OCI-LY3 (cell line): ENCODE measurements around the gene ABCC6.
"Not testable (repeated sequence)": the region's sequence is repeated elsewhere in the genome, so short reads cannot be mapped to it uniquely, and the experiment has no call there.

Source experiments
- H2AFZ ChIP-seq: fragments of 200-600, 300-600 bp; shearing (Covaris generic); 2 replicates; pipeline ENCODE4 v1.6.0; 2014; ENCODE audit warnings: antibody characterized with exemption, low read depth, low read length
- H3K27ac ChIP-seq: fragments of 200-600, 300-600 bp; sonication (generic); 2 replicates; pipeline ENCODE4 v1.5.1; 2014; ENCODE audit warnings: mild to moderate bottlenecking, low read length, moderate library complexity, mixed read lengths
- H3K27me3 ChIP-seq: fragments of 200-600, 300-600 bp; sonication (generic); 2 replicates; pipeline ENCODE4 v1.6.1; 2014; ENCODE audit warnings: low read depth, low read length, mixed read lengths
- H3K36me3 ChIP-seq: fragments of 200-600, 300-600 bp; sonication (generic); replicated peaks from 2 replicates; pipeline ENCODE3; 2014; ENCODE audit warnings: low read depth, low read length, mixed read lengths
- H3K4me1 ChIP-seq: fragments of 300-600, 200-600 bp; sonication (generic); 2 replicates; pipeline ENCODE4 v1.6.1; 2014; ENCODE audit warnings: low read length, mixed read lengths
- H3K4me2 ChIP-seq: fragments of 200-600, 300-600 bp; sonication (generic); 2 replicates; pipeline ENCODE4 v1.6.1; 2014; ENCODE audit warnings: low read length, mixed read lengths
- H3K4me3 ChIP-seq: fragments of 300-600, 200-600 bp; sonication (generic); 2 replicates; pipeline ENCODE4 v1.5.1; 2014; ENCODE audit warnings: antibody characterized with exemption, mild to moderate bottlenecking, low read length, moderate library complexity
- H3K79me2 ChIP-seq: fragments of 300-600, 200-600 bp; shearing (Covaris generic); 2 replicates; pipeline ENCODE4 v1.6.1; 2014; ENCODE audit warnings: mild to moderate bottlenecking, low read length, mixed read lengths
- H3K9ac ChIP-seq: fragments of 300-600, 200-600 bp; shearing (Covaris generic); 2 replicates; pipeline ENCODE4 v1.6.0; 2014; ENCODE audit warnings: mild to moderate bottlenecking, low read length, moderate library complexity
- H3K9me3 ChIP-seq: fragments of 200-600, 300-600 bp; shearing (Covaris generic); 2 replicates; pipeline ENCODE4 v1.6.1; 2014; ENCODE audit warnings: low read length, mixed read lengths; ENCODE audit not compliant: insufficient read depth
- H4K20me1 ChIP-seq: fragments of 200-600, 300-600 bp; sonication (generic); 2 replicates; pipeline ENCODE4 v1.6.1; 2016; ENCODE audit warnings: low read length, mixed read lengths; ENCODE audit not compliant: insufficient read depth
- CTCF ChIP-seq: fragments of 200-600, 300-600 bp; sonication (generic); IDR thresholded peaks from 2 replicates; pipeline ENCODE4 v1.5.1; 2014; ENCODE audit warnings: antibody characterized with exemption, low read length, low read depth
- EZH2phosphoT487 ChIP-seq: fragments of 200-600 bp; shearing (Covaris generic); IDR thresholded peaks from 2 replicates; pipeline ENCODE4 v1.6.1; 2018; ENCODE audit warnings: antibody characterized with exemption, mixed run types, low read depth

The ABCC6 gene

DNA sequence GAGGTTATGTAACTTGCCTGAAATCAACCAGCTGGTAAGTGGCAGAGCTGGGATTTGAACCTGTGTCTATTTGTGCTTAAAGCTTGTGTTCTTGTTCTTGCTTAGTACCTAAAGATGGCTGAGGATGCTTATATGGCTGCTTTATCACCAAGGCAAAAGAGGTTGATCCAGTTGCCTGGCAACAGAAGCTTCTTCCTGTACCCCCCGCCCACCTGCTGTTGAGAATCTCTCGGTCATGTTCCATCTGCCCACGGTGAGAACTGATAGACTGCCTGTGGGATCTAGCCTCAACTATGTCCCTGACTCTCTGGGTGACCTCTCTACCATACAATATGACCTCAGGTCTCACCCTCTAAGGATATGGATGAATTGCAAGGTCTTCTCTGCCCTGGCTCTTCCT, 60.7 kb downstream of the ABCC6 start:
- H3K79me2 ChIP-seq = no peaks in the 10 kb centered on the region
- no peak overlapping the region for H3K4me3 ChIP-seq
- H3K4me2 ChIP-seq = no peak overlapping the region
- H3K9ac ChIP-seq = no peak overlapping the region
- H3K36me3 ChIP-seq = no peaks in the 10 kb centered on the region
- no peaks in the 10 kb centered on the region for H3K27me3 ChIP-seq
- H3K4me1 ChIP-seq = no peaks in the 10 kb centered on the region
- H3K9me3 ChIP-seq = no peaks in the 10 kb centered on the region
- TF ChIP-seq CTCF (no peak), EZH2phosphoT487 (no peak)
- no peak overlapping the region for H3K27ac ChIP-seq
- no peaks in the 10 kb centered on the region for H4K20me1 ChIP-seq
- H2AFZ ChIP-seq = no peak overlapping the region

DNA sequence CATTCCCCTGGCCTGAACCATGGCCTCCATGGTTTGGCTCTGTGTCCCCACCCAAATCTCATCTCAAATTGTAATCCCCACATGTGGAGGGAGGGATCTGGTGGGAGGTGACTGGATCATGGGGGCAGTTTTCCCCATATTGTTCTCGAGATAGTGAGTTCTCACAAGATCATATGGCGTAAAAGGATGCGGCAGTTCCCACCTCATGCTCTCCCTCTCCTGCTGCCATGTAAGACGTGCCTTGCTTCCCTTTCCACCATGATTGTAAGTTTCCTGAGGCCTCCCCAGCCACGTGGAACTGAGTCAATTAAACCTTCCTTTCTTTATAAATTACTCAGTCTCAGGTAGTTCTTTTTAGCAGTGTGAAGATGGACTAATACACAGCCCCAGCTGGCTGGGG, 61.5 kb downstream of the ABCC6 start:
- not testable (repeated sequence) for H3K4me2 ChIP-seq, H3K36me3 ChIP-seq, H3K9ac ChIP-seq, H3K9me3 ChIP-seq, H2AFZ ChIP-seq, H4K20me1 ChIP-seq, H3K27me3 ChIP-seq, H3K27ac ChIP-seq, H3K79me2 ChIP-seq, H3K4me1 ChIP-seq, H3K4me3 ChIP-seq

- no peak overlapping the region for H3K4me2 ChIP-seq
- H3K27me3 ChIP-seq = no peaks in the 10 kb centered on the region
- no peak overlapping the region for H3K9ac ChIP-seq
- no peak overlapping the region for H2AFZ ChIP-seq
- H3K36me3 ChIP-seq = no peaks in the 10 kb centered on the region
- TF ChIP-seq EZH2phosphoT487 = no peak
- TF ChIP-seq CTCF = no peak
- no peak overlapping the region for H3K27ac ChIP-seq
- H3K4me1 ChIP-seq = no peaks in the 10 kb centered on the region
- no peaks in the 10 kb centered on the region for H4K20me1 ChIP-seq
- no peaks in the 10 kb centered on the region for H3K9me3 ChIP-seq
- H3K79me2 ChIP-seq = no peaks in the 10 kb centered on the region
- H3K4me3 ChIP-seq = no peak overlapping the region
Measured at GRCh38 chr16:16161319-16161718, 62.0 kb downstream of the ABCC6 start.

GRCh38 chr16:16159662-16160061, 63.6 kb downstream of the ABCC6 start:
- Histone ChIP-seq H3K36me3 (no peaks in the 10 kb centered on the region), H2AFZ (no peak overlapping the region), H3K4me1 (no peaks in the 10 kb centered on the region), H3K4me2 (no peak overlapping the region), H3K9ac (no peak overlapping the region), H4K20me1 (no peaks in the 10 kb centered on the region), H3K4me3 (no peak overlapping the region), H3K79me2 (no peaks in the 10 kb centered on the region), H3K27ac (no peak overlapping the region), H3K27me3 (no peaks in the 10 kb centered on the region), H3K9me3 (no peaks in the 10 kb centered on the region)
- no peak for TF ChIP-seq EZH2phosphoT487
- TF ChIP-seq CTCF = no peak

DNA sequence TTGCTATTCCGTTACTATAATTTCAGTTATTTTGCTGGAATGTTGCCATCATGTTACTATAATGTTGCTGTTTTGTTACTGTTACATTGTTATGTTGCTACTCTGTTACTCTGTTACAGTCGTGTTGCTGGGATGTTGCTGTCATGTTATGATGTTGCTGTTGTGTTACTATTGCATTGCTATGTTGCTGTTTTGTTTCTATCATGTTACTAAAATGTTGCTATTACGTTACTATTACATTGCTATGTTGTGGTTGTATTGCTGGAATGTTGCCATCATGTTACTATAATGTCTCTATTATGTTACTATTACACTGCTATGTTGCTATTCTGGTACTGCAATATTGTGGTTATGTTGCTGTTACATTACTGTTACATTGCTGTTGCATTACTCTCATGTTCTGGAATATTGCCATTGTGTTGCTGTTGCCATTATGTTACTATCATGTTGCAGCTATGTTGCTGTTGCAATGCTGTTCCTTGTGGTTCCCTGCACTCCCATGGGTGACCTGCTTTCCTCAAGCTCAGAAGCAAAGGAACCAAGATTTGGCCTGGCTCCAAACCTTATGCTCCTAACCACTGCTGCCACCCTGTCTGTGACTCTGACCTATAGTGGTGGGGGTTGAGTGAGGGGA, 64.4 kb downstream of the ABCC6 start:
- Histone ChIP-seq H3K9me3 (no peaks in the 10 kb centered on the region), H3K4me2 (no peak overlapping the region), H3K79me2 (no peaks in the 10 kb centered on the region), H3K27ac (no peak overlapping the region), H3K27me3 (no peaks in the 10 kb centered on the region), H2AFZ (no peak overlapping the region), H3K36me3 (no peaks in the 10 kb centered on the region), H4K20me1 (no peaks in the 10 kb centered on the region), H3K4me1 (no peaks in the 10 kb centered on the region), H3K9ac (no peak overlapping the region), H3K4me3 (no peak overlapping the region)
- no peak for TF ChIP-seq EZH2phosphoT487
- no peak for TF ChIP-seq CTCF
